Stomach (tissue), 9 donors: ENCODE data around the gene DAGLB. TPM values are rescaled to one million over a fixed set of nuclear protein-coding genes. Genes with fewer than 3 reads are reported as not detected.
"Not testable (repeated sequence)": the region's sequence is repeated elsewhere in the genome, so short reads cannot be mapped to it uniquely, and the experiment has no call there.

Experiments
- DNase-seq, 2 donors: peaks; one replicate each; pipeline versions ENCODE4 v3.0.0 to v3.0.0-alpha.2; 2013 to 2019
- H3K27ac ChIP-seq, 5 donors: fragments of 200-600 bp in 4 of 5; sonication (generic) in 4 of 5; one replicate each; pipeline ENCODE4 v1.5.1; 2013 to 2019; ENCODE audit warnings: mild to moderate bottlenecking in 1 of 5, moderate library complexity in 1 of 5
- H3K27me3 ChIP-seq, 3 donors: fragments of 200-600 bp; sonication (generic); one replicate each; pipeline ENCODE4 v1.5.1; 2017 to 2019; ENCODE audit warnings: mixed run types in 1 of 3
- H3K36me3 ChIP-seq, 4 donors: fragments of 200-600 bp; sonication (generic); 1 replicate in 3 of 4; 2 replicates in 1 of 4; pipeline ENCODE4 v1.5.1; 2016 to 2019
- H3K4me1 ChIP-seq, 4 donors: fragments of 200-600 bp; sonication (generic); one replicate each; pipeline ENCODE4 v1.5.1; 2016 to 2019
- H3K4me3 ChIP-seq, 4 donors: fragments of 200-600 bp; sonication (generic) in 3 of 4; one replicate each; pipeline ENCODE4 v1.5.1; 2016 to 2019; ENCODE audit warnings: mild to moderate bottlenecking in 1 of 4
- H3K9me3 ChIP-seq, 4 donors: fragments of 200-600 bp; sonication (generic); one replicate each; pipeline ENCODE4 v1.5.1; 2016 to 2019
- EP300 ChIP-seq: sonication (generic); formaldehyde crosslinking; IDR thresholded peaks from one replicate; pipeline ENCODE4 v1.6.1; 2017; ENCODE audit warnings: antibody characterized with exemption
- POLR2A ChIP-seq, 4 donors: fragments of 450-650 bp; IDR thresholded peaks; one replicate each; pipeline ENCODE4 v1.6.1; 2016; ENCODE audit warnings: antibody characterized with exemption in 4 of 4, control low read depth in 2 of 4, mild to moderate bottlenecking in 1 of 4, moderate library complexity in 1 of 4
- POLR2AphosphoS5 ChIP-seq, 3 donors: sonication (generic); formaldehyde crosslinking; IDR thresholded peaks; one replicate each; pipeline ENCODE4 v1.6.1; 2016; ENCODE audit warnings: antibody characterized with exemption in 3 of 3
- WGBS, 5 donors: extraction: QIAGEN DNeasy Blood & Tissue Kit in 3 of 5; methylation state at CpG; one replicate each; pipeline versions ENCODE4 v1.1.5 to v1.1.7; 2013 to 2018; 5-methylcytosine and 5-hydroxymethylcytosine counted together
- intact Hi-C: fragments of 100-400 bp; cut with DNase I; formaldehyde crosslinking; loops from one replicate; pipeline ENCODE4 v1.15.1; 2023; ENCODE audit warnings: low total_unique reads
- polyA plus RNA-seq, 3 donors: library from polyadenylated mRNA; stranded (reverse); fragments of 200-250 nt; gene quantifications; one replicate each; pipeline ENCODE4 v1.2.3, GENCODE V29; 2013
- total RNA-seq, 5 donors: library from RNA; depleted of rRNA; stranded (reverse); fragments of >200 nt; gene quantifications; one replicate each; pipeline versions ENCODE4 v1.1.0 to v1.2.3, GENCODE V29; 2014 to 2016
- TF ChIP-seq, protein P1 (sequence below), 7 experiments: fragments of 450-650 bp in 4 of 7; fragments of 200-600 bp in 3 of 7; sonication (generic) in 3 of 7; IDR thresholded peaks; one replicate each; pipeline ENCODE4 v1.5.1; 2016 to 2019; ENCODE audit warnings: antibody characterized with exemption in 7 of 7, control low read depth in 2 of 7, mild to moderate bottlenecking in 1 of 7
- donor health status: healthy with polysubstance abuse.
- donor health status: Bipolar disorder and iron deficiency.
- donor health status: healthy.

The DAGLB gene
- total and polyA plus RNA-seq, 8 donors: 4.7 to 23.7 (median 9.1) TPM

DNA sequence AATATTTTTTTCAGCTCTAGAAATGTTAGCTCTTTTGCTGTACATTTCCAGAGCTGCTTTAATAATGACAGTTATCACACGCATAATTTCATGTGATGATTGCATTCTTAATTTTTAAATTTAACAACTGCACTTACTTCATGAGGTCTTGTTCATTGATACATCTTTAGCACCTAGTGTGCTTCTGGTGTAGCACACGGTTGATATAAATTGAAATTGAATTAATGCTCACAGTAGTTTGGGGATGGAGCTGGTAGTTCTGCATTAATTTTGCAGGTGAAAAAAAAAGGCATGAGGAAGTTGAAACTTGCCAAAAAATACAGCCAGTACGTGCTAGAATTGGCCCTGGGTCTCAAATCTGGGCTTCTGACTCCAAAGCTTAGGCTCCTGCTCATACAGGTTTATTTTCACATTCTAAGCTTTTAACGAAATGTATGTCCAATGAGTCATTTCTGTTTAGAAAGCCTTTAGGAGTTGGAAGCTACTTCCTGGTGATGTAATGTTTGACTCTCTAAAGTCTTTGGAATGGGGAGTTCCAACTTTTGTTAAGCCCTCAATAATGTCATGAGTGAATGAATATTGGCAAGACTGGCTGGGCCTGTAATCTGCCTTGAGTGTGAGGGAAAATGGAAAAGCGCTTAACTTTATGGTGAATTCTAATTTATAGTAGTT, 62.5 kb downstream of the DAGLB start:
- peak overlapping the region; percentile 75 to 92 (median 85) for H3K27ac ChIP-seq
- 22 to 29% (median 27%) methylated on average over 5 of the region's 5 CpGs for WGBS, 5 donors

DNA sequence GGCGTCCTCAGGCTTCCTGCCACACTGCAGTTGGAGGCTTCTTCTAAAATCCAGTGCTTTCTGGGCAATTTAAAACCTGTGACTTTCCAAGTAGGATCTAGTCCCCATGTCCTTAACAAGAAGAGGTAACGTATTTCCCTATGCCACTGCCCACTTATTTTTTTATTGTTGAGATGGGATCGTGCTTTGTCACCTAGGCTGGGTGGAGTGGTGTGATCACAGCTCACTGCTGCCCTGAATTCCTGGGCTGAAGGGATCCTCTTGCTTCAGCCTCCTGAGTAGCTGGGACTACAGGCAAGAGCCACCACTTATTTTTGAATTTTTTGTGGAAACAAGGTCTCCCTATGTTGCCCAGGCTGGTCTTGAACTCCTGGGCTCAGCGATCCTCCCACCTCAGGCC, 63.4 kb downstream of the DAGLB start:
- TF ChIP-seq EP300 (no peak), POLR2AphosphoS5 (IDR thresholded peaks at IDR 0.05) (no peak), POLR2A (IDR thresholded peaks at IDR 0.05) (no peak)
- TF ChIP-seq, protein P1, sequence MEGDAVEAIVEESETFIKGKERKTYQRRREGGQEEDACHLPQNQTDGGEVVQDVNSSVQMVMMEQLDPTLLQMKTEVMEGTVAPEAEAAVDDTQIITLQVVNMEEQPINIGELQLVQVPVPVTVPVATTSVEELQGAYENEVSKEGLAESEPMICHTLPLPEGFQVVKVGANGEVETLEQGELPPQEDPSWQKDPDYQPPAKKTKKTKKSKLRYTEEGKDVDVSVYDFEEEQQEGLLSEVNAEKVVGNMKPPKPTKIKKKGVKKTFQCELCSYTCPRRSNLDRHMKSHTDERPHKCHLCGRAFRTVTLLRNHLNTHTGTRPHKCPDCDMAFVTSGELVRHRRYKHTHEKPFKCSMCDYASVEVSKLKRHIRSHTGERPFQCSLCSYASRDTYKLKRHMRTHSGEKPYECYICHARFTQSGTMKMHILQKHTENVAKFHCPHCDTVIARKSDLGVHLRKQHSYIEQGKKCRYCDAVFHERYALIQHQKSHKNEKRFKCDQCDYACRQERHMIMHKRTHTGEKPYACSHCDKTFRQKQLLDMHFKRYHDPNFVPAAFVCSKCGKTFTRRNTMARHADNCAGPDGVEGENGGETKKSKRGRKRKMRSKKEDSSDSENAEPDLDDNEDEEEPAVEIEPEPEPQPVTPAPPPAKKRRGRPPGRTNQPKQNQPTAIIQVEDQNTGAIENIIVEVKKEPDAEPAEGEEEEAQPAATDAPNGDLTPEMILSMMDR (IDR thresholded peaks at IDR 0.05): no peak
- Histone ChIP-seq H3K36me3 (peaks cover 16 to 27% (median 24%) of the 10 kb centered on the region in 4 donors), H3K9me3 (no peaks in the 10 kb centered on the region), H3K27me3 (no peaks in the 10 kb centered on the region), H3K27ac (peak overlapping the region; percentile 75 to 90 (median 83)), H3K4me3 (no peak overlapping the region), H3K4me1 (peaks cover 70 to 100% (median 91%) of the 10 kb centered on the region in 4 donors)
- intact Hi-C loops: no loop called here
- 53 to 81% (median 70%) methylated on average over 4 of the region's 4 CpGs for whole genome bisulfite sequencing, 5 donors
- DNase-seq: no peak

More for the DNA sequence above, 62.5 kb downstream of the DAGLB start:
- H3K27me3 ChIP-seq: no peaks in the 10 kb centered on the region
- intact Hi-C loops: no loop called here
- TF ChIP-seq, protein P1 (IDR thresholded peaks at IDR 0.05): no peak
- TF ChIP-seq POLR2AphosphoS5 (IDR thresholded peaks at IDR 0.05) (peak; percentile 3 to 82 (median 24)), POLR2A (IDR thresholded peaks at IDR 0.05) (no peak)
- peaks cover 66 to 100% (median 85%) of the 10 kb centered on the region in 4 donors for H3K4me1 ChIP-seq
- H3K4me3 ChIP-seq: no peak overlapping the region
- peaks cover 15 to 30% (median 28%) of the 10 kb centered on the region in 4 donors for H3K36me3 ChIP-seq
- DNase-seq: peak in 1 of 2 donors; percentile 91
- H3K9me3 ChIP-seq: no peaks in the 10 kb centered on the region

DNA sequence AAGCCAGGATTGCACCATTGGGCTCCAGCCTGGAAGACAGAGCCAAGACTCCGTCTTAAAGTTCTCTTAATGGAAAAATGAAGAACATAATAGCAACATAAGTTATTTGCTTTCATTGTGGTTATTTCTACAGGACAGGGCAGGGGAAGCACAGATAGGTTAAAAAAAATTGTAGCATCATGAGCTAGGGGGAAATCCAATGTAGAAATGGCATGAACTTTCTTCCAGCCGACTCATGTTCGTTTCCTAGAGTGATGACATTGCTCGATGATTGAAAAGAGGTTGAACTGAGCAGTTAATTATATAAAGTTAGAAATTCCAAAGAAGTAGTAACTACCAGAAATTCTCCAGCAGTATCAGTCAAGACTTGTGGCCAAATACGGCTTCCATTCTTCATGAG, 64.9 kb downstream of the DAGLB start:
- Histone ChIP-seq H3K4me3 (no peak overlapping the region), H3K36me3 (peaks cover 6 to 25% (median 19%) of the 10 kb centered on the region in 4 donors), H3K27ac (peak overlapping the region; percentile 37 to 90 (median 83)), H3K4me1 (peaks cover 74 to 100% (median 93%) of the 10 kb centered on the region in 4 donors), H3K9me3 (no peaks in the 10 kb centered on the region), H3K27me3 (no peaks in the 10 kb centered on the region)
- TF ChIP-seq POLR2A (IDR thresholded peaks at IDR 0.05) (no peak), EP300 (no peak), POLR2AphosphoS5 (IDR thresholded peaks at IDR 0.05) (no peak)
- TF ChIP-seq, protein P1 (IDR thresholded peaks at IDR 0.05): no peak
- intact Hi-C loops: no loop called here
- DNase-seq: no peak
- WGBS, 5 donors: 62 to 80% (median 66%) methylated on average over 5 of the region's 5 CpGs

DNA sequence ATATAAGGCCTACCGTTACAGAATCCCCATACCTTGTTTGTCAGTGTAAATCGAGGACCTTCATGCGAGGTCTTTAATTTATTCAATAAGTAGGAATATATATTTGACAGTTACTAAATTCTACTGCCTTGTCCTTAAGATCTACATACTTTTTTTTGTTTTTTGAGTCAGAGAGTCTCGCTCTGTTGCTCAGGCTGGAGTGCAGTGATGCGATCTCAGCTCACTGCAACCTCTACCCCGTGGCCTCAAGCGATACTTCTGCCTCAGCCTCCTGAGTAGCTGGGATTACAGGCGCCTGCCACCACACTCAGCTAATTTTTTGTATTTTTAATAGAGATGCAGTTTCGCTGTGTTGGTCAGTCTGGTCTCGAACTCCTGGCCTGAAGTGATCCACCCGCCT, 65.9 kb downstream of the DAGLB start:
- 87 to 94% (median 91%) methylated on average over 11 of the region's 11 CpGs for WGBS, 5 donors

More for the DNA sequence above, 65.9 kb downstream of the DAGLB start:
- DNase-seq, H3K4me3 ChIP-seq, intact Hi-C loops, H3K27me3 ChIP-seq, H3K9me3 ChIP-seq: not testable (repeated sequence)
- Histone ChIP-seq H3K27ac (peak overlapping the region in 2 of 5 donors; percentile 3 to 90), H3K36me3 (peaks cover 6 to 20% (median 14%) of the 10 kb centered on the region in 4 donors), H3K4me1 (peaks cover 84 to 100% (median 94%) of the 10 kb centered on the region in 4 donors)
